ENCODE measurements around the gene ELFN2.

ELFN2 gene

GRCh38 chr22:37340331-37341262 lies 86.7 kb downstream of the ELFN2 start:
- TF ChIP-seq, protein P1, sequence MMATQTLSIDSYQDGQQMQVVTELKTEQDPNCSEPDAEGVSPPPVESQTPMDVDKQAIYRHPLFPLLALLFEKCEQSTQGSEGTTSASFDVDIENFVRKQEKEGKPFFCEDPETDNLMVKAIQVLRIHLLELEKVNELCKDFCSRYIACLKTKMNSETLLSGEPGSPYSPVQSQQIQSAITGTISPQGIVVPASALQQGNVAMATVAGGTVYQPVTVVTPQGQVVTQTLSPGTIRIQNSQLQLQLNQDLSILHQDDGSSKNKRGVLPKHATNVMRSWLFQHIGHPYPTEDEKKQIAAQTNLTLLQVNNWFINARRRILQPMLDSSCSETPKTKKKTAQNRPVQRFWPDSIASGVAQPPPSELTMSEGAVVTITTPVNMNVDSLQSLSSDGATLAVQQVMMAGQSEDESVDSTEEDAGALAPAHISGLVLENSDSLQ (IDR thresholded peaks at IDR 0.05) = no peak
- TF ChIP-seq FOXK2 (IDR thresholded peaks at IDR 0.05) (no peak), ELF4 (IDR thresholded peaks at IDR 0.05) (no peak)
- POLR2A ChIA-PET = no interaction called here

DNA sequence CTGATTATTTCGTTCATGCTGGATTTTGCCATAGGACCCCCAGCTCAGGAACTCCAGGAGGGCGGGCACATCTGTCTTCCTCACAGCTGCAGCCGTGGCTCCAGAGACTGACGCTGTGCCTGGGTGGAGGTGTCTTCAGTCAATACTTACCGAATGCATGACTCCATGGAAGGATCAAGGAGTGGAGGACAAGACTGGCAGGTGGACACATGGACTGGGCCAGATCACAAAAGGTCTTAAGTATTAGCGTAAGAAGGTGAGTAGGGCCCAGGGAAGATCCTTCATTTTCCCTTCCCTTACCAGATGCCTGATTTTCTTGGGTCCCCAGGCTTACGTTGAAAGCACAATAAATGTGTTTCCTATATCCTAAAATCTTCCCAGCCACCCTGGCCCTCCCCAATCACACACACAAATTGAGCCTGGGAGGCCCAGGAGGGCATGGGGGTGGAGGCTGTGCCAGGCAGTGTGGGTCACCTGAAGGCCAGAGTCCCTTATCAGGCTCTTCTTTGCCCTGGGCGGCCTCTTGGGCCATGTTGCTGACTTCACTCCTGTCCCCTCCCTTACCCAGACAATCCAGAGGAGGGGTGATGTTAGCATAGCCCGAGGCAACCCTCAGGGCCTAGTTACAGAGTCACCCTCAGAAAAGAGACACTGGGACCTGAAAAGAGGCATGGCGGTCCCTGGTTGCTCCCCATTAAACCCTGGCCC lies 88.6 kb downstream of the ELFN2 start:
- TF ChIP-seq ELF4 (IDR thresholded peaks at IDR 0.05) (no peak), FOXK2 (IDR thresholded peaks at IDR 0.05) (no peak), HDGF (IDR thresholded peaks at IDR 0.05; ENCODE audit: borderline replicate concordance) (no peak), BHLHE40 (IDR thresholded peaks at IDR 0.05; ENCODE audit: borderline replicate concordance) (no peak), L3MBTL2 (conservative IDR thresholded peaks at IDR 0.05) (no peak), TARDBP (IDR thresholded peaks at IDR 0.05) (no peak), ARNT (IDR thresholded peaks at IDR 0.05) (no peak)
- TF ChIP-seq, protein P1 (IDR thresholded peaks at IDR 0.05) = no peak
- CTCF ChIA-PET = no interaction called here
- no peak for DNase-seq (ENCODE audit: extremely low spot score)
- POLR2A ChIA-PET = no interaction called here

More at GRCh38 chr22:37340331-37341262, 86.7 kb downstream of the ELFN2 start:
- DNase-seq (ENCODE audit: extremely low spot score) = no peak
- CTCF ChIA-PET = interaction anchor here (0.8 kb wide), 1 partner anchor 118 kb away, joined by 3 read pairs; no protein-coding TSS in a partner anchor

DNA sequence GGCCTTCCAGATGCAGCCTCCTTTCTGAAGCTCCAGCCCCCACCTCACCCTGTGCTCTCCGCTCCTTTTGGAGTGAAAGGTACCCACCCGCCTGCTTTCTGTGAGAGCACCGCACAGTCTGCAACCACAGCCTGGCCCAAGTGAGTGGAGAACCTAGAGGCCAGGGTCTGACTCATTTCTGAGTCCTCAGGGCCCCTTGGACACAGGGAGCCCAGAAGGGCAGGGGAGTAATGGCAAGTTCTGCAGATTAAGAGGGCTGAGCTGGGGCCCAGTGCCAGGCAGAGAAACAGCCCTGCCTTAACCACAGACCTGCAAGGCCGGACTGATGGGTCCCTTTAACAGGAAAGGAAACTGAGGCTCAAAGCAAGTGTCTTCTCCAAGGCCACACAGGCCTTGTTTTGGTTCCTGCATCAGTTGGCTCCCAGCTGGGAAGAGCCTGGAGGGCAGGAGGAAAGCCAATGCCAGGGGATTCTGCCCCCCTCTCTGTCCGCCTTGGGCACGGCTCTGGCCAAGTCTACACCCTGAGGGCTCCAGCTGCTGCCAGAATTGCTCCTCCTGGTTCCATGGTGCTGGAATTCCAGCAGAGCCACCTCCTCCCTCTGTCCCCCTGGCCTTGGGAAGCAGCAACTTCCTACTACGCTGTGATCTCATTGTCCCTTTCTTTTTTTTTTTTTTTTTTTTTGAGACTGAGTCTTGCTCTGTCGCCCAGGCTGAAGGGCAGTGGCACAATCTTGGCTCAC lies 89.9 kb downstream of the ELFN2 start:
- CTCF ChIA-PET = no interaction called here
- POLR2A ChIA-PET = no interaction called here
- TF ChIP-seq BHLHE40 (IDR thresholded peaks at IDR 0.05; ENCODE audit: borderline replicate concordance) (no peak), NFRKB (IDR thresholded peaks at IDR 0.05) (no peak), LEF1 (IDR thresholded peaks at IDR 0.05; ENCODE audit: borderline replicate concordance) (no peak), FOXM1 (IDR thresholded peaks at IDR 0.05; ENCODE audit: borderline replicate concordance) (no peak), CTBP1 (IDR thresholded peaks at IDR 0.05; ENCODE audit: borderline replicate concordance) (no peak), TARDBP (IDR thresholded peaks at IDR 0.05) (no peak), HDGF (IDR thresholded peaks at IDR 0.05; ENCODE audit: borderline replicate concordance) (no peak), FOXA1 (IDR thresholded peaks at IDR 0.05) (no peak), ELF4 (IDR thresholded peaks at IDR 0.05) (no peak), ZNF384 (IDR thresholded peaks at IDR 0.05) (no peak), SUZ12 (IDR thresholded peaks at IDR 0.05) (no peak), L3MBTL2 (conservative IDR thresholded peaks at IDR 0.05) (no peak), SP1 (IDR thresholded peaks at IDR 0.05) (no peak), FOXK2 (IDR thresholded peaks at IDR 0.05) (no peak), ARNT (IDR thresholded peaks at IDR 0.05) (no peak)
- TF ChIP-seq, protein P1 (IDR thresholded peaks at IDR 0.05) = no peak
- DNase-seq (ENCODE audit: extremely low spot score) = no peak

DNA sequence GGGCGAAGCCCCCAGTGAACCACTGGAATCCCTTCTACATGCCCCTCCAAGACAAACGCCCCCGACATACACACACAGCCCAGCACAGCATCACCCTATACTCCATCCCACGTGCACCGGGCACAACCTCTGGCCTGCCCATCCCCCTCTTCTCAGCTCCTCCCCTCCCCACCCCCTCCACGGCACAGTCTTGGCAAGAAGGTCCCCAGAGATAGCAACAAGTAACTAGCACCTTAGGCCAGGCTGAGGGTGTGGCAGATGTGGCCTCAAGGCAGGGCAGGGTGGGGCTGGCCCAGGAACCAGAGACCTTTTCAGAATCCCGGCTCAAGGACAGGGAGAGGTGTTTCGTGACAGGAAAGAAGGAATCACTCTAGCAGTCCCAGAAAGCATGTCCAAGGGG lies 90.7 kb downstream of the ELFN2 start:
- POLR2A ChIA-PET = no interaction called here
- TF ChIP-seq FOXA1 (IDR thresholded peaks at IDR 0.05) (no peak), SP1 (IDR thresholded peaks at IDR 0.05) (no peak), ELF4 (IDR thresholded peaks at IDR 0.05) (no peak), LEF1 (IDR thresholded peaks at IDR 0.05; ENCODE audit: borderline replicate concordance) (no peak), TARDBP (IDR thresholded peaks at IDR 0.05) (no peak), FOXK2 (IDR thresholded peaks at IDR 0.05) (no peak), HDGF (IDR thresholded peaks at IDR 0.05; ENCODE audit: borderline replicate concordance) (no peak), L3MBTL2 (conservative IDR thresholded peaks at IDR 0.05) (no peak), CTBP1 (IDR thresholded peaks at IDR 0.05; ENCODE audit: borderline replicate concordance) (no peak), NFRKB (IDR thresholded peaks at IDR 0.05) (no peak), SUZ12 (IDR thresholded peaks at IDR 0.05) (no peak), ARNT (IDR thresholded peaks at IDR 0.05) (no peak), FOXM1 (IDR thresholded peaks at IDR 0.05; ENCODE audit: borderline replicate concordance) (no peak), ZNF384 (IDR thresholded peaks at IDR 0.05) (no peak), BHLHE40 (IDR thresholded peaks at IDR 0.05; ENCODE audit: borderline replicate concordance) (no peak)
- TF ChIP-seq, protein P1 (IDR thresholded peaks at IDR 0.05) = no peak
- DNase-seq (ENCODE audit: extremely low spot score) = no peak
- CTCF ChIA-PET = no interaction called here

DNA sequence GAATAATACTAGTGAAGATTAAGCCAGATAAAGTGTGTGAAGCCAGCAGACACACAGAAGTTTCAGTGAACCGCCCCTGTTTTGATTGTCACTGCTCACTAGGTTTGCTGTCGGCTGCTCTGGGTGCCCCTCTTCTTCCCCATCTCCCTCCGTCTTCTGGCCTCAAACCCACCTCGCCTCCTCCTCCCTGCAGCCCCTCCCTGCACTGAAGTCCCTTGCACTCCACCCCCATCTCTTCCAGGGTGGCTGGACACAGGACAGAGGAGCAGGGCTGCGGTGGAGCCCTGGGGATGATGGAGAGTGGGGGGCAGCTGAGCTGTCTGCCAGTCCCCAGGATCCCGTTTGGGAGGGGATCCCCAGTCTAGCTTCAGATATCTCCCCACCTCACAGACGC lies 91.5 kb downstream of the ELFN2 start:
- TF ChIP-seq SUZ12 (IDR thresholded peaks at IDR 0.05) (no peak), FOXA1 (IDR thresholded peaks at IDR 0.05) (no peak), ELF4 (IDR thresholded peaks at IDR 0.05) (no peak), L3MBTL2 (conservative IDR thresholded peaks at IDR 0.05) (no peak), BHLHE40 (IDR thresholded peaks at IDR 0.05; ENCODE audit: borderline replicate concordance) (no peak), NFRKB (IDR thresholded peaks at IDR 0.05) (no peak), LEF1 (IDR thresholded peaks at IDR 0.05; ENCODE audit: borderline replicate concordance) (no peak), ZNF384 (IDR thresholded peaks at IDR 0.05) (no peak), TARDBP (IDR thresholded peaks at IDR 0.05) (no peak), ARNT (IDR thresholded peaks at IDR 0.05) (no peak), HDGF (IDR thresholded peaks at IDR 0.05; ENCODE audit: borderline replicate concordance) (no peak), FOXM1 (IDR thresholded peaks at IDR 0.05; ENCODE audit: borderline replicate concordance) (no peak), CTBP1 (IDR thresholded peaks at IDR 0.05; ENCODE audit: borderline replicate concordance) (no peak), SP1 (IDR thresholded peaks at IDR 0.05) (no peak), FOXK2 (IDR thresholded peaks at IDR 0.05) (no peak)
- TF ChIP-seq, protein P1 (IDR thresholded peaks at IDR 0.05) = no peak
- CTCF ChIA-PET = no interaction called here
- no peak for DNase-seq (ENCODE audit: extremely low spot score)
- POLR2A ChIA-PET = no interaction called here
